ENCODE data around the gene SNRK.

SNRK gene

GRCh38 chr3:43268636-43269035, 17.7 kb upstream of the SNRK start:
- no peak overlapping the region for H3K4me3 ChIP-seq (ENCODE audit: low read length)
- no peak for DNase-seq (ENCODE audit: low read depth)
- TF ChIP-seq CTCF (conservative IDR thresholded peaks at IDR 0.05; ENCODE audit: low read length), result no peak

GRCh38 chr3:43270078-43270477, 16.3 kb upstream of the SNRK start:
- no peak overlapping the region for H3K4me3 ChIP-seq (ENCODE audit: low read length)
- no peak for TF ChIP-seq CTCF (conservative IDR thresholded peaks at IDR 0.05; ENCODE audit: low read length)
- DNase-seq (ENCODE audit: low read depth), result no peak

- no peak for DNase-seq (ENCODE audit: low read depth)
- TF ChIP-seq CTCF (conservative IDR thresholded peaks at IDR 0.05; ENCODE audit: low read length), result no peak
- H3K4me3 ChIP-seq (ENCODE audit: low read length), result no peak overlapping the region
These were observed 12.9 kb upstream of the SNRK start for GRCh38 chr3:43273416-43273815.

GRCh38 chr3:43279082-43279481, 7.3 kb upstream of the SNRK start:
- DNase-seq (ENCODE audit: low read depth), result no peak
- TF ChIP-seq CTCF (conservative IDR thresholded peaks at IDR 0.05; ENCODE audit: low read length), result no peak
- no peak overlapping the region for H3K4me3 ChIP-seq (ENCODE audit: low read length)

GRCh38 chr3:43279532-43279931, 6.8 kb upstream of the SNRK start:
- DNase-seq (ENCODE audit: low read depth), result no peak

GRCh38 chr3:43281020-43281419, 5.3 kb upstream of the SNRK start:
- no peak for DNase-seq (ENCODE audit: low read depth)
- no peak overlapping the region for H3K4me3 ChIP-seq (ENCODE audit: low read length)
- no peak for TF ChIP-seq CTCF (conservative IDR thresholded peaks at IDR 0.05; ENCODE audit: low read length)

More at GRCh38 chr3:43279532-43279931, 6.8 kb upstream of the SNRK start:
- H3K4me3 ChIP-seq (ENCODE audit: low read length), result no peak overlapping the region
- TF ChIP-seq CTCF (conservative IDR thresholded peaks at IDR 0.05; ENCODE audit: low read length), result no peak

GRCh38 chr3:43284171-43284570, 2.2 kb upstream of the SNRK start:
- H3K4me3 ChIP-seq (ENCODE audit: low read length), result no peak overlapping the region
- DNase-seq (ENCODE audit: low read depth), result no peak
- TF ChIP-seq CTCF (conservative IDR thresholded peaks at IDR 0.05; ENCODE audit: low read length), result no peak

All from AG10803 (cell line).